22Rv1 (cell line): Measurements from ENCODE around the gene MYRIP.

Experiments used
- CTCF ChIP-seq: fragments of 450-650 bp; IDR thresholded peaks from 2 replicates; pipeline ENCODE4 v1.5.1; 2017; ENCODE audit warnings: mild to moderate bottlenecking
- ZFX ChIP-seq: fragments of 450-650 bp; IDR thresholded peaks from 2 replicates; pipeline ENCODE4 v1.6.1; 2017; ENCODE audit warnings: antibody characterized with exemption, borderline replicate concordance

DNA sequence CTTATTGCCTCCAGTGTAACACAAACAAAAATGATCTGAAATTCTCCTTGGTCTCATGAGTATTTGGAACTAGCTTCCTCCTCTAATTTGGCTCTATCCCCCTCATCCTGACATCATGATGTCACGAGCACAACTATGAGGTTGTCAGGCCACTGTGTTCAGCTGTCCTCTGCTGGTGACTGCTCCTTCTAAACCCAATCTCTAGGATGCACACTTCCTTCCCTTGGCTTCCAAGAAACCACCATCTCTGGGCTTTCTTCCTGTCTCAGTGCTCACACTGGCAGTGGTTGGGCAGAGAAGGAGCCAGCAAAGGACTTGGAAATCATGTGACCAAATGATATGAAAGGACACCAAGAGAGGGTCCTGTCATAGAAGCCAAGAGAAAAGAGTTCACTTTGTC lies 469.4 kb downstream of the MYRIP start:
- no peak for TF ChIP-seq CTCF
- no peak for TF ChIP-seq ZFX
